Prostate gland (tissue), 2 donors: Measurements from ENCODE around the gene CFAP97D1.

Experiments
- POLR2A ChIP-seq: fragments of 450-650 bp; IDR thresholded peaks from one replicate; pipeline ENCODE4 v1.6.1; 2016; ENCODE audit warnings: antibody characterized with exemption, mild to moderate bottlenecking
- POLR2AphosphoS5 ChIP-seq: sonication (generic); formaldehyde crosslinking; IDR thresholded peaks from one replicate; pipeline ENCODE4 v1.6.1; 2017; ENCODE audit warnings: antibody characterized with exemption
- TF ChIP-seq, protein P1 (sequence below), 4 experiments: fragments of 200-600 bp in 2 of 4; fragments of 450-650 bp in 2 of 4; sonication (generic) in 2 of 4; IDR thresholded peaks; 1 replicate in 3 of 4; 2 replicates in 1 of 4; pipeline ENCODE4 v1.5.1; 2016 to 2019; ENCODE audit warnings: antibody characterized with exemption in 4 of 4, mild to moderate bottlenecking in 2 of 4, moderate library complexity in 2 of 4

DNA sequence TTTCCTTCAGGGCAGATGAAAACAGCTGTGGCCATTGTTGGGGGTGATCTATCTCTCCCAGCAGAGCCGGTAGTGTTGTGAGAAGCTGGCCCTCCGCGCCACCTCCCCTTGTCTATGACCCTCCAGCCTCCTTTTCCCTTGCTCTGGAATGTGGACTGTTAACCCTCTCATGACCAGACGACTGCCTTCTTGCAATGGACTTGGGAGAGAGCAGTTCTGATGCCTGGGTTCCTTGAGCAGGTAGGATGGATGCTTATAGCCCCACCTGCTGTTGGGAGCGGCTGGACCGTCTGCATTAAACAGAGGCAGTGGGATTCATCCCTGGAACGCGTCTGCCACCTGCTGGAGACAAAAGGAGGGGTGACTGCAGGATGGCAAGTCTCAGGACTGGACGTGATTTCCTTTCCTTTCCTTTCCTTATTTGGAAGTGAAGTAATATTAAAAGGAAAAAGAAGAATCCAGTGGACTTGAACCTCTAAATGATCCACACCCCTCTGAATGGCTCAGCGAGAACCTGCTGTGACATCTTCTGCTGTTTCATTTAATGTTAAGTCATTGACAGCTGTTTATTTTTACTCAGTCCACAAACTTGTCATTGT, 19.9 kb upstream of the CFAP97D1 start:
- TF ChIP-seq POLR2AphosphoS5 (peak; percentile 82), POLR2A (no peak)
- TF ChIP-seq, protein P1, sequence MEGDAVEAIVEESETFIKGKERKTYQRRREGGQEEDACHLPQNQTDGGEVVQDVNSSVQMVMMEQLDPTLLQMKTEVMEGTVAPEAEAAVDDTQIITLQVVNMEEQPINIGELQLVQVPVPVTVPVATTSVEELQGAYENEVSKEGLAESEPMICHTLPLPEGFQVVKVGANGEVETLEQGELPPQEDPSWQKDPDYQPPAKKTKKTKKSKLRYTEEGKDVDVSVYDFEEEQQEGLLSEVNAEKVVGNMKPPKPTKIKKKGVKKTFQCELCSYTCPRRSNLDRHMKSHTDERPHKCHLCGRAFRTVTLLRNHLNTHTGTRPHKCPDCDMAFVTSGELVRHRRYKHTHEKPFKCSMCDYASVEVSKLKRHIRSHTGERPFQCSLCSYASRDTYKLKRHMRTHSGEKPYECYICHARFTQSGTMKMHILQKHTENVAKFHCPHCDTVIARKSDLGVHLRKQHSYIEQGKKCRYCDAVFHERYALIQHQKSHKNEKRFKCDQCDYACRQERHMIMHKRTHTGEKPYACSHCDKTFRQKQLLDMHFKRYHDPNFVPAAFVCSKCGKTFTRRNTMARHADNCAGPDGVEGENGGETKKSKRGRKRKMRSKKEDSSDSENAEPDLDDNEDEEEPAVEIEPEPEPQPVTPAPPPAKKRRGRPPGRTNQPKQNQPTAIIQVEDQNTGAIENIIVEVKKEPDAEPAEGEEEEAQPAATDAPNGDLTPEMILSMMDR (IDR thresholded peaks at IDR 0.05) = peak; percentile 97 to 99 (median 98)
